H1 (cell line): ENCODE results near the gene WNT3A. TPM values are rescaled to one million over a fixed set of nuclear protein-coding genes. Genes with fewer than 3 reads are reported as not detected.

Experiments
- RFX5 ChIP-seq: IDR thresholded peaks from 2 replicates; pipeline ENCODE4 v1.6.1; 2011; ENCODE audit warnings: low read depth, low read length, improper control_type of control experiment, borderline replicate concordance
- TEAD4 ChIP-seq: IDR thresholded peaks from 2 replicates; pipeline ENCODE4 v1.6.1; 2012; ENCODE audit warnings: low read depth, low read length, inconsistent platforms, mixed read lengths
- polyA plus RNA-seq, 7 experiments: library from polyadenylated mRNA; depleted of rRNA in 3 of 7; stranded (reverse) in 5 of 7; unstranded in 2 of 7; fragments of >200 nt in 5 of 7; fragments of 200-250 nt in 2 of 7; gene quantifications; 1 replicate in 5 of 7; 2 replicates in 1 of 7; 4 replicates in 1 of 7; pipeline versions ENCODE4 v1.2.1 to v1.2.3, GENCODE V29; 2011 to 2013; ENCODE audit warnings: missing spikeins in 2 of 7, mixed read lengths in 2 of 7
- total RNA-seq: library from RNA; stranded (reverse); fragmentation: NEBNext Ultra II Directional; extraction: Animal tissue kit (Norgen Biotek cat#: 25700); gene quantifications from 2 replicates; pipeline ENCODE4 v1.2.1, GENCODE V29; 2021

Gene WNT3A
- total and polyA plus RNA-seq, 2 of the 8 experiments (the other 6 are each of a cell fraction or from before 2014, with no cell fraction given): 0.08 to 0.19 TPM

DNA sequence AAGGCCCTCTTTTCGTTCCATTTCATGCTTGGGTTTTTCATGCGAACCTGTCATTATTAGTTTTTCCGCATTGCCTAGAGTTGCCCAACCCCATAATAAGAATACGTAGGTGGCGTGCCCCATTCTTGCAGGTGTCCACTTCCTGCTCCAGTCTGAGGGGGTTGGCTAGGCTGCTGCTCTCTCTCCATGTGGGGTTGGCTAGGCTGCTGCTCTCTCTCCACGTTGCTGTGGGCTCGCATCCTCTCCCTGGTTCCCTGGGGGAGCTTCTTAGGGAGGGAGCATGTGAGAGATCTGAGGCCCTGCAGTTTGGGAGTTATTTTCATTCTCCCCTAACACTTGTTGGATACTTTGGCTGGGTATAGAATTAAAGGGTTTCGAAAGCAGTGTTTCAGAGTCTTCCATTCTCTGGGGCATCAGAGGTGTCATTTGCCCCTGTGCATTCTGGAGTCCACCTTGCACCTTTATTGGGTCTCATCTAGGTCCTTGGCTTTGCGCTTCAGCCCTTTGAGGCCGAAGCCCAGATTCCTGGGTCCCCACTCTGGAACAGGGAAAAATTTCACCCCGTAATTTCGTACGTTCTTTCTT is 87.7 kb downstream of the WNT3A start (continued):
- TF ChIP-seq TEAD4: no peak
- no peak for TF ChIP-seq RFX5
